Muscle layer of colon (tissue), 2 donors: ENCODE measurements around the gene MTG2.
"Not testable (repeated sequence)": the region's sequence is repeated elsewhere in the genome, so short reads cannot be mapped to it uniquely, and the experiment has no call there.

Source experiments
- H3K27ac ChIP-seq: one replicate; pipeline ENCODE4 v1.7.0; 2013; ENCODE audit warnings: low read depth, mild to moderate bottlenecking, low read length, moderate library complexity
- H3K27me3 ChIP-seq, 2 donors: one replicate each; pipeline ENCODE4 v1.7.0; 2013; ENCODE audit warnings: low read length in 2 of 2, mild to moderate bottlenecking in 2 of 2; ENCODE audit not compliant: insufficient read depth in 2 of 2, control insufficient read depth in 1 of 2
- H3K36me3 ChIP-seq: one replicate; pipeline ENCODE4 v1.7.0; 2013; ENCODE audit warnings: mild to moderate bottlenecking, low read length; ENCODE audit not compliant: insufficient read depth
- H3K4me1 ChIP-seq: one replicate; pipeline ENCODE4 v1.7.0; 2013; ENCODE audit warnings: mild to moderate bottlenecking, low read length; ENCODE audit not compliant: insufficient read depth
- H3K4me3 ChIP-seq, 2 donors: one replicate each; pipeline ENCODE4 v1.7.0; 2013; ENCODE audit warnings: low read length in 2 of 2, low read depth in 1 of 2, mild to moderate bottlenecking in 1 of 2, moderate library complexity in 1 of 2
- H3K9ac ChIP-seq: one replicate; pipeline ENCODE4 v1.7.0; 2013; ENCODE audit warnings: low read length
- H3K9me3 ChIP-seq: one replicate; pipeline ENCODE4 v1.7.0; 2013; ENCODE audit warnings: mild to moderate bottlenecking, low read length
- donor health status: abdominal sarcoma.
- donor health status: Adenocarcinoma of cecum.

MTG2 gene

DNA sequence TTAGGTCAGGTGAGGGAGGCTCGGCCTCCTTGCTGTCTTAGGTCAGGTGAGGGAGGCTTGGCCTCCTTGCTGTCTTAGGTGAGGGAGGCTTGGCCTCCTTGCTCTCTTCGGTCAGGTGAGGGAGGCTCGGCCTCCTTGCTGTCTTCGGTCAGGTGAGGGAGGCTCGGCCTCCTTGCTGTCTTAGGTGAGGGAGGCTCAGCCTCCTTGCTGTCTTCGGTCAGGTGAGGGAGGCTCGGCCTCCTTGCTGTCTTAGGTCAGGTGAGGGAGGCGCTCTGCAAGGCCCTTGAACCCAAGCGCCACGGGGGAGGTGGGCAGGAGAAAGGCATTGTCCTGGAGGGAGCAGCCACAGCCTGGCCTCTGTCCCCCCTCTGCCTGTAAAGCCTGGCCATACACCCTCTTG lies 34.4 kb upstream of the MTG2 start:
- H3K27me3 ChIP-seq, H3K27ac ChIP-seq, H3K9me3 ChIP-seq, H3K9ac ChIP-seq, H3K36me3 ChIP-seq, H3K4me3 ChIP-seq: not testable (repeated sequence)
- peaks cover 18% of the 10 kb centered on the region for H3K4me1 ChIP-seq

DNA sequence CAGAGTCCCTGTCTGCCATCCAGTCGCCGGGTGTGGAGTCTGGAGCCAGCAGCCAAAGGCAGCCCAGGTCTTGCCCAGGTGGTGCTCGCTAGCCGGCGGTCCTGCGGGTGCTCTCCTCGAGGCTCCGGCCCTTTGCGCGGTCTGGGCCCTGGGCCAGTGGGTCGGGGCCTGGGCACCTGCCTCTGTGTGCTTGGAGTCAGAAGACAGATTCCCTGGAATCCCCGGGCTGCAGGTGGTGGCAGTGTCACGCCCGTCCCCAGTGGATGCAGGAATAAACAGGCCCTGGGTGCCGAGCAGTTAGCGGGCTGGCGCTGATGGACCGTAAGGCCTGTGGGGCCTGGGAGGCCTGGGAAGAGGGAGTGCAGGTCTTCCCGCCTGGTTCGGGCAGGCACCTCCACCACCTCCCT lies 33.9 kb upstream of the MTG2 start:
- Histone ChIP-seq H3K4me1 (peaks cover 18% of the 10 kb centered on the region), H3K9ac (no peak overlapping the region), H3K36me3 (peaks cover under 1% of the 10 kb centered on the region), H3K9me3 (no peaks in the 10 kb centered on the region), H3K4me3 (no peak overlapping the region), H3K27me3 (no peaks in the 10 kb centered on the region), H3K27ac (no peak overlapping the region)

- Histone ChIP-seq H3K9me3 (no peaks in the 10 kb centered on the region), H3K4me1 (peaks cover 15% of the 10 kb centered on the region), H3K27ac (no peak overlapping the region), H3K4me3 (no peak overlapping the region), H3K27me3 (no peaks in the 10 kb centered on the region), H3K36me3 (peaks cover 5% of the 10 kb centered on the region), H3K9ac (no peak overlapping the region)
Observed at GRCh38 chr20:62149532-62150309, 33.1 kb upstream of the MTG2 start.

DNA sequence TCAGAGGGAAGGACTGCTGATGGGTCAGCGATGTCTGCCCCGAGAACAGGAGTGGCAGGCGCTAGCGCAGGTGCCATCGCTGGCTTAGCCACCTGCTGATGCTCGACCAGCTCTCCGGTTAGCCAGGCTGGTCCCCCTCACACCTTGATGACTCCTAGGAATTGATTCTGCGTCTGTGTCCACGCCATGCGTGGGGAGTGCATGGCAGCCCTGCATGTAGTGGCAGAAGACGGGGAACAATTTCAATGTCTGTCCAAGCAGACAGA lies 32.6 kb upstream of the MTG2 start:
- no peaks in the 10 kb centered on the region for H3K9me3 ChIP-seq
- H3K4me3 ChIP-seq: no peak overlapping the region
- H3K36me3 ChIP-seq: peaks cover 5% of the 10 kb centered on the region
- no peaks in the 10 kb centered on the region for H3K27me3 ChIP-seq
- H3K9ac ChIP-seq: no peak overlapping the region
- H3K27ac ChIP-seq: no peak overlapping the region
- peaks cover 9% of the 10 kb centered on the region for H3K4me1 ChIP-seq

GRCh38 chr20:62151225-62151624 lies 31.6 kb upstream of the MTG2 start:
- Histone ChIP-seq H3K27me3 (no peaks in the 10 kb centered on the region), H3K36me3 (peaks cover 5% of the 10 kb centered on the region), H3K27ac (no peak overlapping the region), H3K9ac (no peak overlapping the region), H3K4me1 (no peaks in the 10 kb centered on the region), H3K9me3 (no peaks in the 10 kb centered on the region), H3K4me3 (no peak overlapping the region)

DNA sequence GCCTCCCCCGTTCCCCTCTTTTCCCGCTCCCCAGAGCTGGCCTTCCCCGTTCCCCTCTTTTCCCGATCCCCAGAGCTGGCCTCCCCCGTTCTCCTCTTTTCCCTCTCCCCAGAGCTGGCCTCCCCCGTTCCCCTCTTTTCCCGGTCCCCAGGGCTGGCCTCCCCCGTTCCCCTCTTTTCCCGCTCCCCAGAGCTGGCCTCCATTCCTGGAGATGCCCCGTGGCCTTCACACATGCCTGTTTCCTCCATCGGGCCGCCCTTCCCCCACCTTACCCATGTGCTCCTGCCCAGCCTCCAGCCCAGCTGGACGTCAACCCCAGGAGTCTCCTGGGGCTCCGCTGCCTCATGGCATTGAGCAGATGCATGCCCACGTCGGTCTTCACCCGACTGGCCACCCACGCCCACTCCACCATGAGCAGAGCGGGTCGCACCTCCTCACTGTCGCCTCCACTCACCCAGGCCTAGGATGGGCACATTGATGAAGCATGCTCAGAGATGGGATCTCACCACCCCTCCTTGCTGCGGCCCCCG lies 30.9 kb upstream of the MTG2 start:
- Histone ChIP-seq H3K9me3 (no peaks in the 10 kb centered on the region), H3K27ac (no peak overlapping the region), H3K9ac (no peak overlapping the region), H3K36me3 (peaks cover 5% of the 10 kb centered on the region), H3K27me3 (no peaks in the 10 kb centered on the region), H3K4me3 (no peak overlapping the region), H3K4me1 (no peaks in the 10 kb centered on the region)

DNA sequence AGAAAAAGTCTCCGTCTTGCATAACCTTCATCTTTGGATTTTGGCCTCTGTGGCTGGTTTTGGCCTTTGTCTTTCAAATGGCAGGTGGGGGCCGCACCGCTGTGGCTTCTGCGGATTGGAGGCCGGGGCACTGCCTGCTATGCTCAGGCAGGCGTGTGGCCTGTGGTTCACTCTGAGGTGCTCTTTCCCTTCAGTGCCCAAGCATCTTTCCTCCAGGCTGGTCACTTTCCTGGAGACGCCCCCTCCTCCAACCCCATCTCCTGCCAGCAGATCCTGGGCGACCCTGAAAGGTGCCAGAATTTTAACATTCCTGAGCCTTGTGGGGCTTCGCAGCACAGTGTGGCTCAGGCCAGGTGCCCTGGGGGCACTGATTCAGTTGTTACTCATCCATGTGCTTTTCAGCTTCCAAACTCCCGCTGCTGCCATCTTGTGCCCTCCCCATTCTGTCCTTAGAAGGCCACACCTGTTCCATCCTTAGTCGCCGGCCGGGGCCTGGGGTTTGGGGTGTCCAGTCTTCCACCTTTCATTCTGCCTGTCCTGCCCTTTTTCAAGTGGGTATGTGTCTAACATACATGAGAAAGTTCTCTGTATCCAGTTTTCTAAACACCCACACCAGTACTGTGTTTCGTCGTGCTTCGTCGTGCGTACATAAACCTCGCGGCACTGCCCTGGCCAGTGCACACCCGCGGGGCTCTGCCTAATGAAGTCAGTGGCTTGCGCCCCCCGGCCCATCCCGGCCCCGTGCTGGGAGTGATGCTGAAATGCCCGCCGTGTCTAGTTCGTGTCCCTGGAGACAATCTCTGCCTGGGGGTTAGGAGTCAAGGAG lies 27.2 kb upstream of the MTG2 start:
- H3K27ac ChIP-seq: no peak overlapping the region
- H3K9ac ChIP-seq: no peak overlapping the region
- H3K4me1 ChIP-seq: no peaks in the 10 kb centered on the region
- no peaks in the 10 kb centered on the region for H3K27me3 ChIP-seq
- no peaks in the 10 kb centered on the region for H3K9me3 ChIP-seq
- no peak overlapping the region for H3K4me3 ChIP-seq
- H3K36me3 ChIP-seq: peaks cover 12% of the 10 kb centered on the region

GRCh38 chr20:62156254-62156556 lies 26.6 kb upstream of the MTG2 start:
- H3K27me3 ChIP-seq: no peaks in the 10 kb centered on the region
- H3K36me3 ChIP-seq: peaks cover 18% of the 10 kb centered on the region
- H3K4me1 ChIP-seq: no peaks in the 10 kb centered on the region
- no peak overlapping the region for H3K9ac ChIP-seq
- H3K4me3 ChIP-seq: no peak overlapping the region
- no peak overlapping the region for H3K27ac ChIP-seq
- no peaks in the 10 kb centered on the region for H3K9me3 ChIP-seq

DNA sequence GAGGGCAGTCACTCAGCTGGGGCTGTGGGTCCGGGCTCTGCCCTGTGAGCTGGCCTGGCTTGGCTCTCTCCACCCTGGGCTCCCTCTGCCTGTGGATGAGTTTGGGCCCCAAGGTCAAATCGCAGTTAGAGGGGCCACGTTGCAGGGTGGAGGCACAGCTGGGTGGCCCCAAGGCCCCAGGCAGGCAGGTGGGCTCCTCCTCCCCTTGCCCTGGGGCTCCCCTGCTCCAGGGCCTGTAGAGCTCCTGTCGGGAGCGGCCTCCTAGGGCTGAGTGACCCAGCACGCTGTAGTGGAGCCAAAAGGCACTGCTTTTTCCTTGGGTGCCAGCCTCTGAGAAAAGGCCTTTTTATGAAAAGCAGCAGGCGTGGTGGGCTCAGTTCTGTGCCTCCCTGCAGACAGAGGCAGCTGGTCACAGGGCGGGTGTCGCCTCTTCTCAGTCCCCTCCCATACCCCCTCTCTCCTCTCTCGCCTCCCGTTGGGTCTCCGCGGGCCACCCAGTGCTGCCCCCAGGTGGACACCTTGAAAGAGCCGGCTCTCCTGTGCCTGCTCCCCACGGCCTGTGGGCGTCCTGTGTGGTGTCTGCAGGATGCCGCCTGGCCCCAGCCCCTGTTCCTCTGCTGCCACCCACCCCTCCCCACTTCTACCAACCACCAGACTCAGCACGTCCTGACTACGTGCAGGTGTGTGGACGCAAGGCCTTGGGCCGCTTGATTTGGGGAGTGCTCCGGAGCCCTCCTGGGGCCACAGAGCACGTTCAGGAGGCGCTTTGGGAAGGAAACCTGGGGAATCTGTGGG lies 26.0 kb upstream of the MTG2 start:
- Histone ChIP-seq H3K4me1 (no peaks in the 10 kb centered on the region), H3K27ac (no peak overlapping the region), H3K4me3 (no peak overlapping the region), H3K9ac (no peak overlapping the region), H3K36me3 (peaks cover 24% of the 10 kb centered on the region), H3K27me3 (no peaks in the 10 kb centered on the region), H3K9me3 (no peaks in the 10 kb centered on the region)

GRCh38 chr20:62157387-62158087 lies 25.3 kb upstream of the MTG2 start:
- H3K27ac ChIP-seq: no peak overlapping the region
- H3K9ac ChIP-seq: no peak overlapping the region
- no peaks in the 10 kb centered on the region for H3K4me1 ChIP-seq
- H3K9me3 ChIP-seq: no peaks in the 10 kb centered on the region
- H3K4me3 ChIP-seq: no peak overlapping the region
- peaks cover 25% of the 10 kb centered on the region for H3K36me3 ChIP-seq
- H3K27me3 ChIP-seq: no peaks in the 10 kb centered on the region

- H3K4me1 ChIP-seq: no peaks in the 10 kb centered on the region
- H3K9ac ChIP-seq: no peak overlapping the region
- H3K9me3 ChIP-seq: no peaks in the 10 kb centered on the region
- no peak overlapping the region for H3K27ac ChIP-seq
- H3K27me3 ChIP-seq: no peaks in the 10 kb centered on the region
- peaks cover 25% of the 10 kb centered on the region for H3K36me3 ChIP-seq
- no peak overlapping the region for H3K4me3 ChIP-seq
Observed at GRCh38 chr20:62158088-62158400, 24.8 kb upstream of the MTG2 start.
